NCI-H2227 (cell line): ENCODE data around the gene CIB4.
"Not testable (repeated sequence)": the region's sequence is repeated elsewhere in the genome, so short reads cannot be mapped to it uniquely, and the experiment has no call there.

ENCODE experiments used
- DNase-seq: peaks from one replicate; lab custom pipeline; 2025; ENCODE audit not compliant: unreplicated experiment; lab: John Stamatoyannopoulos, UW

The CIB4 gene

GRCh38 chr2:26668041-26668440 lies 26.9 kb upstream of the CIB4 start:
- no peak for DNase-seq

GRCh38 chr2:26666671-26667070 lies 25.5 kb upstream of the CIB4 start:
- no peak for DNase-seq

GRCh38 chr2:26665296-26665695 lies 24.1 kb upstream of the CIB4 start:
- DNase-seq = not testable (repeated sequence)

- DNase-seq = no peak
Observed at GRCh38 chr2:26660363-26660962, 19.3 kb upstream of the CIB4 start.

GRCh38 chr2:26658691-26659346 lies 17.7 kb upstream of the CIB4 start:
- no peak for DNase-seq

- DNase-seq = no peak
Observed at GRCh38 chr2:26657265-26657664, 16.1 kb upstream of the CIB4 start.

GRCh38 chr2:26655611-26656195 lies 14.5 kb upstream of the CIB4 start:
- DNase-seq = no peak

- not testable (repeated sequence) for DNase-seq
Observed at GRCh38 chr2:26655120-26655519, 14.0 kb upstream of the CIB4 start.

- no peak for DNase-seq
Observed at GRCh38 chr2:26654061-26654340, 12.8 kb upstream of the CIB4 start.

GRCh38 chr2:26653207-26654060 lies 12.3 kb upstream of the CIB4 start:
- DNase-seq = no peak

GRCh38 chr2:26652361-26653041 lies 11.3 kb upstream of the CIB4 start:
- no peak for DNase-seq

GRCh38 chr2:26651799-26652198 lies 10.6 kb upstream of the CIB4 start:
- DNase-seq = no peak

GRCh38 chr2:26651470-26651771 lies 10.3 kb upstream of the CIB4 start:
- no peak for DNase-seq

- DNase-seq = no peak
Observed at GRCh38 chr2:26650713-26651469, 9.7 kb upstream of the CIB4 start.

GRCh38 chr2:26649992-26650712 lies 9.0 kb upstream of the CIB4 start:
- DNase-seq = no peak

GRCh38 chr2:26649322-26649721 lies 8.2 kb upstream of the CIB4 start:
- DNase-seq = no peak

- no peak for DNase-seq
Observed at GRCh38 chr2:26648516-26648915, 7.3 kb upstream of the CIB4 start.

GRCh38 chr2:26647981-26648380 lies 6.8 kb upstream of the CIB4 start:
- DNase-seq = no peak

GRCh38 chr2:26646986-26647672 lies 6.0 kb upstream of the CIB4 start:
- DNase-seq = no peak

GRCh38 chr2:26645762-26646161 lies 4.6 kb upstream of the CIB4 start:
- DNase-seq = no peak
